ENCODE data around the gene BTRC.
A peak's percentile ranks its signal among the peaks of the same experiment; 100 is the strongest.

The BTRC gene

DNA sequence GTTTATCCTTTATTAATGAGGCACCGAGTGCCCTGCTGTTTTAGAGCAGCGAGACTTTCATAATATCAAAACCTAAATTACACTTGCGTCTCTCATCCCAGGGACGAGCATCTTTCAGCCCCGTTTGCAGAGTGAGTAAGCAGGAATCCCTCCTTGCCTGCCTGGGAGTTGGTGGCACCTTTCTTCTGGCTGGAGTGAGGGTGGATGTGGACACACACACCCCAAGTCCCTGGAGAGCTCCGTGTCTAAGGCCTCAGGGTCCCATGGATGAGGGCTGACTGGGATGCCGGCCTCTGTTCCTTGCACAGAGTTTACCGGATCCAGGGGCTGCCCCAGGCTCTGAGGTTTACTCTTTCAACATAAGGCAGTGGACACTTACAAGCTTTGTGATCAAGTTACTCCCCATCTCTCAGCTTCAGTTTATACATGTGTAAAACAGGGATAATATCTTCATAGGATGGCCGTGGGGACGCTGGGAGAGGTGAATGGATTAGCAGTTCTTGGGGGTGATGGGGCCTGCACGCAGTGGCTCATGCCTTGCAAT, 209.6 kb downstream of the BTRC start:
- TF ChIP-seq, protein P1, sequence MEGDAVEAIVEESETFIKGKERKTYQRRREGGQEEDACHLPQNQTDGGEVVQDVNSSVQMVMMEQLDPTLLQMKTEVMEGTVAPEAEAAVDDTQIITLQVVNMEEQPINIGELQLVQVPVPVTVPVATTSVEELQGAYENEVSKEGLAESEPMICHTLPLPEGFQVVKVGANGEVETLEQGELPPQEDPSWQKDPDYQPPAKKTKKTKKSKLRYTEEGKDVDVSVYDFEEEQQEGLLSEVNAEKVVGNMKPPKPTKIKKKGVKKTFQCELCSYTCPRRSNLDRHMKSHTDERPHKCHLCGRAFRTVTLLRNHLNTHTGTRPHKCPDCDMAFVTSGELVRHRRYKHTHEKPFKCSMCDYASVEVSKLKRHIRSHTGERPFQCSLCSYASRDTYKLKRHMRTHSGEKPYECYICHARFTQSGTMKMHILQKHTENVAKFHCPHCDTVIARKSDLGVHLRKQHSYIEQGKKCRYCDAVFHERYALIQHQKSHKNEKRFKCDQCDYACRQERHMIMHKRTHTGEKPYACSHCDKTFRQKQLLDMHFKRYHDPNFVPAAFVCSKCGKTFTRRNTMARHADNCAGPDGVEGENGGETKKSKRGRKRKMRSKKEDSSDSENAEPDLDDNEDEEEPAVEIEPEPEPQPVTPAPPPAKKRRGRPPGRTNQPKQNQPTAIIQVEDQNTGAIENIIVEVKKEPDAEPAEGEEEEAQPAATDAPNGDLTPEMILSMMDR (IDR thresholded peaks at IDR 0.05) = no peak
- Histone ChIP-seq H3K27ac (no peak overlapping the region), H3K4me3 (no peak overlapping the region)
- DNase-seq (ENCODE audit: low spot score) = peak; percentile 35

GRCh38 chr10:101564490-101564991, 210.6 kb downstream of the BTRC start:
- TF ChIP-seq, protein P1 (IDR thresholded peaks at IDR 0.05) = no peak
- no peak overlapping the region for H3K4me3 ChIP-seq
- H3K27ac ChIP-seq = no peak overlapping the region
- DNase-seq (ENCODE audit: low spot score) = peak; percentile 68

DNA sequence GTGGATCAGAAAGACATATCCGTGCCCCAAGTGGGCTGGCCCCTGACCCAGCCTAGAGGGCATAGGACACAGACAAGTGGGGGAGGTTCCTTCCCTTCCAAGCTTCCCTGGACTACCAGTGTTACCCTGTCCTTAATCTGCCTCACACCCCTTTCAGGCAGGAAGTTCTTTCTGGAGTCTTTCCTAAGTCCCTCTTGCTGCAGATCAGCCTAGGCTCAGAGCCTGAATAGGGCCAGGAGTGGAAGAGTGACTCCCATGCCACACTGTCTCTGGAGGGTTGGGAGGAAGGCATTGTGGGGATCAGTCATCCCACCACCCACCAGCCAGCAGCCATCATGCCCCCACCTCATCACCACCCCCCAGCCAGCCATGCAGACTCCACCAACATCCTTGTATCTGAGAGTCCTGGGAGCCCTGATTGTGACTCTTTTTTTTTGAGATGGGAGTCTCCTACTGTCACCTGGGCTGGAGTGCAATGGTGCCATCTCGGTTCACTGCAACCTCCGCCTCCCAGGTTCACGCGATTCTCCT, 211.5 kb downstream of the BTRC start:
- no peak overlapping the region for H3K27ac ChIP-seq
- peak; percentile 59 for DNase-seq (ENCODE audit: low spot score)
- H3K4me3 ChIP-seq = no peak overlapping the region
- TF ChIP-seq, protein P1 (IDR thresholded peaks at IDR 0.05) = no peak

DNA sequence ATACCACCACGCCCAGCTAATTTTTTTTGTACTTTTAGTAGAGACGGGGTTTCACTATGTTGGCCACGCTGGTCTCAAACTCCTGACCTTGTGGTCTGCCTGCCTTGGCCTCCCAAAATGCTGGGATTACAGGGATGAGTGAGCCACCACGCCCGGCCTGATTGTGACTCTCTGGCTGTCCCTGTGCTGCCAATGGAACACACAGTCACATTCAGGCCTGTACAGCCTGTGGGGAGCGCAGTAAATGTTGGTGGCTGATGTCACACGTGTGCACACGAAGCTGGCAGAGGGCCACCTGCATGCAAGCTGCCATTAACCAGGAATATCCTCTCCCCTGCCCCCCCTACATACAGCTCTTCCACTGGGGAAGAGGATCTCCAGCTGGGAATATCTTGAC, 212.0 kb downstream of the BTRC start:
- H3K4me3 ChIP-seq = peak overlapping the region; percentile 60
- TF ChIP-seq, protein P1 (IDR thresholded peaks at IDR 0.05) = no peak
- DNase-seq (ENCODE audit: low spot score) = peak; percentile 29
- no peak overlapping the region for H3K27ac ChIP-seq

DNA sequence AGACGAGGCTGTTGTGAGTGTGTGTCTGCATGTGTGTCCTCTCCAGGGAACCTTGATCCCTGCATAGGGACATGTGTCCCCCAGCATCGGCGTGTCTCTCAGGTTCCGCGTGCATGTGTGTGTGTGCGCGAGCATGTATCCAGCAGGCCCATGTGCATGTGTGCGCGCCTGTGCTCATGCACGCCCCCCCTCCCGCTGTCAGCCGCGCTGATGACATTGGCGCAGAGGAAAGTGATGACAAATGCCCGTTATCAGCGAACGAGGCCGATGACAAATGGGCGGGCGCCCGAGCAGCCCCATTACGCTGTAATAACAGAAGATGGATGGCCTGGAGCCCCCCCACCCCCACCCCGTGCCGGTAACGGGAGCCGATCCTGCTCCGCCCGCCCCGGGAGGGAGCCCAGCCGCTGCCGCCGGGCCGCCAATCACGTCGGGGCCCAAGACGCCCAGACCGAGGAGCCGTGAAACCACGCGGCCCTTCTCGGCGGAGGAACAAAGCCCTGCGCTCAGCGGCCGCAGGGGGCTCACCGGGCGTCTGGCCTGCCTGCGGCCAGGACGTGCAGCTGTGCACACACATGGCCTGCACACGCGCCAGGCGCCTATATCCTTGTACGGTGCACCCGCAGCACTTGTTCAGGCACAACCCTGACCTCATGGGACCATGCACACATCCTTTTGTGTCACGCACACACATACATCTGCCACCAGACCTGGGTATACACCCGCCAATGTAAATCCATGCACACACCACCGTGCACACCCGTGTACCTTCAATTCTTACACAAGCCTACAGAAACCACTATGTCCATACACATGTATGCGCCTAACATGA, 212.6 kb downstream of the BTRC start:
- Histone ChIP-seq H3K27ac (no peak overlapping the region), H3K4me3 (peak overlapping the region; percentile 60)
- TF ChIP-seq, protein P1 (IDR thresholded peaks at IDR 0.05) = no peak
- DNase-seq (ENCODE audit: low spot score) = peak; percentile 64

DNA sequence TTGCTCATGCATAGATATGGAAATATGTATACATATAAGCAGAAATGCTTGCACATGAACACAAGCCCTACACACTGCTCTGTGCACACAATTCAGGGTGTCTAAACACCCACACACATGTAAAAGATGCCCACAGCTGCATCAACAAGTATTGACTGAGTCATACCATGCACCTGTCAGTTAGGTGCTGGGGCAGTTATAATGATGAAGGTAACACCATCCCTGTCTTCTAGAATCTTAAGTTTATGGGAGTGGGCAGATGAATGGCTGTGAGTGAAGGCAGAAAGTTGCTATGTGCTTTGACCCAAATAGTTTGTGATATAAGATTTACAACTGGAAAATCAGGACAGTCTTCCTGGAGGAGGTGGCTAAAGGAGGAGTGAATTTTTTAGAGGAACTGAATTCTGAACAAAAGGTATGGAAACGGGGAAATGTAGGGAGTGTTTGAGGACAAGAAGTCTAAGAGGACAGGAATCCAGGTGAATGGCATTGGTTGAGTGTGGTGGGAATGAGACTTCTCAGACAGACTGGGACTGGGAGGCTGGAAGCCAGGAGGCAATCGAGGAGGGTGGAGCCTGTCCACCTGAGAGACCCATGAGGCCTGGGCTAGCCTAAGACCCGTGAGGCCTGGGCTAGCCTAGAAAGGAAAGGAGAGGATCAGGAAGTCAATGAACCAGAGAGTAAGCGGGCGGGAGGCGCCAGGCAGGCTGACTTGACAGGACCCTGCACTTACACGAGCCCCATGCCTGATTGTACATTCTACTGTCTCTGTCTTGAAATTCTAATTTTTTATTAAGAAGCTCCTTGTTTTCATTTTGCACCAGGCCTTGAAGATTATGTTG, 213.4 kb downstream of the BTRC start:
- Histone ChIP-seq H3K27ac (no peak overlapping the region), H3K4me3 (no peak overlapping the region)
- DNase-seq (ENCODE audit: low spot score) = peak; percentile 57
- TF ChIP-seq, protein P1 (IDR thresholded peaks at IDR 0.05) = no peak

All from coronary artery (tissue), 2 donors.